ENCODE results near the gene ZNF485. TPM values are rescaled to one million over a fixed set of nuclear protein-coding genes. Genes with fewer than 3 reads are reported as not detected.
"Not testable (repeated sequence)": the region's sequence is repeated elsewhere in the genome, so short reads cannot be mapped to it uniquely, and the experiment has no call there.

ZNF485 gene
- total and polyA plus RNA-seq, 2 of the 8 experiments (the other 6 are each of a cell fraction or from before 2014, with no cell fraction given): 2.5 to 8.2 TPM

- H4K20me1 ChIP-seq (replicated peaks in 1 of 2; ENCODE audit: control insufficient read depth in 1 of 2, insufficient read depth in 2 of 2, low read length in 2 of 2); CTCF ChIA-PET (ENCODE audit: partially characterized antibody); H4K8ac ChIP-seq (ENCODE audit: extremely low read depth, insufficient read depth, low read length); H3K36me3 ChIP-seq (ENCODE audit: control insufficient read depth in 2 of 4, insufficient read depth in 4 of 4, low read length in 3 of 4); H3K23me2 ChIP-seq (ENCODE audit: low read depth, low read length); H4K91ac ChIP-seq (replicated peaks; ENCODE audit: insufficient read length, low read length); H3K4ac ChIP-seq (replicated peaks; ENCODE audit: insufficient read length, low read depth, low read length); H3K4me1 ChIP-seq (replicated peaks in 1 of 4; ENCODE audit: control insufficient read depth in 3 of 4, insufficient read depth in 4 of 4, low read length in 3 of 4); DNase-seq (ENCODE audit: low read depth in 1 of 2, low spot score in 2 of 2); FAIRE-seq; H3K18ac ChIP-seq (ENCODE audit: extremely low read depth, low read length); H3K4me2 ChIP-seq (ENCODE audit: insufficient read depth in 1 of 2, low read depth in 2 of 2, low read length in 2 of 2); H2BK12ac ChIP-seq (ENCODE audit: low read depth, low read length); H3K27ac ChIP-seq (ENCODE audit: low read depth, low read length); H3K56ac ChIP-seq (replicated peaks; ENCODE audit: insufficient read length, low read depth, low read length); H2BK5ac ChIP-seq (ENCODE audit: low read depth, low read length); H2AFZ ChIP-seq (ENCODE audit: low read length); H2BK15ac ChIP-seq (ENCODE audit: low read length); POLR2A ChIA-PET (ENCODE audit: partially characterized antibody); H4K5ac ChIP-seq (ENCODE audit: insufficient read length, low read depth, low read length); H3K79me2 ChIP-seq (ENCODE audit: control insufficient read depth in 1 of 2, insufficient read depth in 2 of 2, low read length in 2 of 2); H2BK120ac ChIP-seq (replicated peaks; ENCODE audit: low read depth, low read length); H2BK20ac ChIP-seq (ENCODE audit: low read length); H3K9ac ChIP-seq (replicated peaks in 1 of 4; ENCODE audit: extremely low read depth in 1 of 4, low read depth in 3 of 4, low read length in 3 of 4); H3K23ac ChIP-seq (ENCODE audit: insufficient read length); H3K79me1 ChIP-seq (ENCODE audit: low read depth, low read length); H2AK5ac ChIP-seq (ENCODE audit: low read depth, low read length); H3K27me3 ChIP-seq (replicated peaks in 1 of 4; ENCODE audit: control insufficient read depth in 3 of 4, extremely low read depth in 1 of 4, insufficient read depth in 3 of 4, low read length in 3 of 4); H3K4me3 ChIP-seq (ENCODE audit: extremely low read depth in 1 of 4, insufficient read depth in 2 of 4, low read depth in 3 of 4, low read length in 4 of 4); H3K14ac ChIP-seq (ENCODE audit: insufficient read length): not testable (repeated sequence)
- WGBS, 2 experiments (ENCODE audit: extremely low coverage in 1 of 2, insufficient coverage in 1 of 2, insufficient read length in 1 of 2, insufficient replicate concordance in 2 of 2, low coverage in 1 of 2, low lambda C conversion rate in 2 of 2, missing lambda C conversion rate in 1 of 2): 87% methylated on average over 3 of the region's 3 CpGs; no CpG with 5 or more reads in 1 of the 2 experiments
- peaks cover 18 to 21% of the 10 kb centered on the region in 2 experiments for H3K9me3 ChIP-seq (ENCODE audit: insufficient read depth in 2 of 2, low read depth in 1 of 2, low read length in 1 of 2)
Observed at GRCh38 chr10:43586730-43587115, 19.5 kb upstream of the ZNF485 start.

Data from H1 (cell line).